ENCODE data around the gene SAP30.

DNA sequence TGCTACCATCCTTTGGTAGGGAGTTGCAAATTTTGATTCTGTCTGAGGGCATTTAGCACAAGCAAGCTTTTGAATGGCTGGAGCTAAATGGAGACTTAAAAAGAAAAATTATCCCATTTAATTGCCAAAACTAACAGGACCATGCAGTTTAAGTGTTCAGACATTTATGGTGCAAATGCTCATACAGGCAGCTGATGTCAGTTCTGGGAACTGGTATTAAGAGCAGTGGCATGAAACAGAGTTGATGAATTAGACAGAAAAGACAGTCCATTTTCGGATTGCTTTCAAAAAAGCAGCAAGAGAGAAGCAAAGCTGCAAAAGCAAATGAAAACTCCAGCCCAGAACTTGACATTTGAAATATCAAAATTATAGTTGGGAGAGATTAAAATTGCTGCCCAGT is 26.9 kb downstream of the SAP30 start:
- no peak for TF ChIP-seq CTCF (IDR thresholded peaks at IDR 0.05; ENCODE audit: low read depth, low read length)
- no peak for TF ChIP-seq EZH2phosphoT487 (IDR thresholded peaks at IDR 0.05; ENCODE audit: low read depth)

Data from OCI-LY3 (cell line).